Measurements from ENCODE around the gene RIOK1.

The RIOK1 gene

GRCh38 chr6:7410851-7411250, 21.2 kb downstream of the RIOK1 start:
- no peak for DNase-seq

GRCh38 chr6:7411328-7411727, 21.7 kb downstream of the RIOK1 start:
- DNase-seq, result no peak

- no peak for DNase-seq
These were observed 23.7 kb downstream of the RIOK1 start for GRCh38 chr6:7413151-7413823.

GRCh38 chr6:7414811-7415210, 25.2 kb downstream of the RIOK1 start:
- DNase-seq, result no peak

GRCh38 chr6:7417684-7418083, 28.1 kb downstream of the RIOK1 start:
- no peak for DNase-seq

GRCh38 chr6:7418238-7418905, 28.8 kb downstream of the RIOK1 start:
- DNase-seq, result no peak

GRCh38 chr6:7419065-7419464, 29.5 kb downstream of the RIOK1 start:
- no peak for DNase-seq

- no peak for DNase-seq
These were observed 31.5 kb downstream of the RIOK1 start for GRCh38 chr6:7421066-7421465.

- DNase-seq, result no peak
These were observed 34.5 kb downstream of the RIOK1 start for GRCh38 chr6:7424058-7424457.

GRCh38 chr6:7424967-7425807, 35.6 kb downstream of the RIOK1 start:
- no peak for DNase-seq

- no peak for DNase-seq
These were observed 36.2 kb downstream of the RIOK1 start for GRCh38 chr6:7425808-7426190.

- DNase-seq, result no peak
These were observed 37.0 kb downstream of the RIOK1 start for GRCh38 chr6:7426447-7427169.

- no peak for DNase-seq
These were observed 41.7 kb downstream of the RIOK1 start for GRCh38 chr6:7431313-7431673.

- DNase-seq, result no peak
These were observed 42.2 kb downstream of the RIOK1 start for GRCh38 chr6:7431674-7432390.

GRCh38 chr6:7432391-7433120, 42.9 kb downstream of the RIOK1 start:
- no peak for DNase-seq

GRCh38 chr6:7433121-7433617, 43.6 kb downstream of the RIOK1 start:
- no peak for DNase-seq

GRCh38 chr6:7434672-7435071, 45.1 kb downstream of the RIOK1 start:
- no peak for DNase-seq

GRCh38 chr6:7438011-7438410, 48.4 kb downstream of the RIOK1 start:
- DNase-seq, result no peak

- no peak for DNase-seq
These were observed 49.6 kb downstream of the RIOK1 start for GRCh38 chr6:7439228-7439627.

- no peak for DNase-seq
These were observed 50.9 kb downstream of the RIOK1 start for GRCh38 chr6:7440476-7440875.

GRCh38 chr6:7441048-7441775, 51.6 kb downstream of the RIOK1 start:
- no peak for DNase-seq
